Stomach (tissue), 4 donors: Measurements from ENCODE around the gene LIPM.

ENCODE experiments used
- EP300 ChIP-seq: sonication (generic); formaldehyde crosslinking; IDR thresholded peaks from one replicate; pipeline ENCODE4 v1.6.1; 2017; ENCODE audit warnings: antibody characterized with exemption
- POLR2A ChIP-seq, 4 donors: fragments of 450-650 bp; IDR thresholded peaks; one replicate each; pipeline ENCODE4 v1.6.1; 2016; ENCODE audit warnings: antibody characterized with exemption in 4 of 4, control low read depth in 2 of 4, mild to moderate bottlenecking in 1 of 4, moderate library complexity in 1 of 4
- POLR2AphosphoS5 ChIP-seq, 3 donors: sonication (generic); formaldehyde crosslinking; IDR thresholded peaks; one replicate each; pipeline ENCODE4 v1.6.1; 2016; ENCODE audit warnings: antibody characterized with exemption in 3 of 3
- TF ChIP-seq, protein P1 (sequence below), 7 experiments: fragments of 450-650 bp in 4 of 7; fragments of 200-600 bp in 3 of 7; sonication (generic) in 3 of 7; IDR thresholded peaks; one replicate each; pipeline ENCODE4 v1.5.1; 2016 to 2019; ENCODE audit warnings: antibody characterized with exemption in 7 of 7, control low read depth in 2 of 7, mild to moderate bottlenecking in 1 of 7

DNA sequence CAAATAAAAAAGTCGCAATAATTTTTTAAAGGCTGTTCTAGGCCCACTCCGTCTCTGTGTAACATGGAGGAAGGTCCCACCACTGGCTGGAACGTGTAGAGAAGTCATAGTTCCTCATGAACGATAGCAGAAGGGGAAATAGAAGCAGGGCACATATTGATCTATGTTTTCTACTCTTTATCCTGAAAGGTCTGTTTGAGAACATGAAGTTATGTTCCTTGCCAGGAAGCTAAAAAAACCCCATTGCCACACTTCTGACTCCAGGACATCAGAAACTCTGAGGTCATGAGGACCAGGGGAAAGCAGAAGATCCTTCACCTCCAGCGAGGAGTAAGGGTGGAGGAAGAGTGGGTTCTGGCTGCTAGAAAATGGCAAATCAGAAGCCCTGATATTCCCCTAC lies 38.4 kb downstream of the LIPM start:
- TF ChIP-seq, protein P1, sequence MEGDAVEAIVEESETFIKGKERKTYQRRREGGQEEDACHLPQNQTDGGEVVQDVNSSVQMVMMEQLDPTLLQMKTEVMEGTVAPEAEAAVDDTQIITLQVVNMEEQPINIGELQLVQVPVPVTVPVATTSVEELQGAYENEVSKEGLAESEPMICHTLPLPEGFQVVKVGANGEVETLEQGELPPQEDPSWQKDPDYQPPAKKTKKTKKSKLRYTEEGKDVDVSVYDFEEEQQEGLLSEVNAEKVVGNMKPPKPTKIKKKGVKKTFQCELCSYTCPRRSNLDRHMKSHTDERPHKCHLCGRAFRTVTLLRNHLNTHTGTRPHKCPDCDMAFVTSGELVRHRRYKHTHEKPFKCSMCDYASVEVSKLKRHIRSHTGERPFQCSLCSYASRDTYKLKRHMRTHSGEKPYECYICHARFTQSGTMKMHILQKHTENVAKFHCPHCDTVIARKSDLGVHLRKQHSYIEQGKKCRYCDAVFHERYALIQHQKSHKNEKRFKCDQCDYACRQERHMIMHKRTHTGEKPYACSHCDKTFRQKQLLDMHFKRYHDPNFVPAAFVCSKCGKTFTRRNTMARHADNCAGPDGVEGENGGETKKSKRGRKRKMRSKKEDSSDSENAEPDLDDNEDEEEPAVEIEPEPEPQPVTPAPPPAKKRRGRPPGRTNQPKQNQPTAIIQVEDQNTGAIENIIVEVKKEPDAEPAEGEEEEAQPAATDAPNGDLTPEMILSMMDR (IDR thresholded peaks at IDR 0.05), result no peak
- no peak for TF ChIP-seq POLR2A (IDR thresholded peaks at IDR 0.05)
- TF ChIP-seq POLR2AphosphoS5 (IDR thresholded peaks at IDR 0.05), result no peak
- no peak for TF ChIP-seq EP300
